ENCODE data around the gene RAB6B. TPM values are rescaled to one million over a fixed set of nuclear protein-coding genes. Genes with fewer than 3 reads are reported as not detected.

RAB6B gene
- polyA plus RNA-seq, 1 experiment, result 2.2 TPM

DNA sequence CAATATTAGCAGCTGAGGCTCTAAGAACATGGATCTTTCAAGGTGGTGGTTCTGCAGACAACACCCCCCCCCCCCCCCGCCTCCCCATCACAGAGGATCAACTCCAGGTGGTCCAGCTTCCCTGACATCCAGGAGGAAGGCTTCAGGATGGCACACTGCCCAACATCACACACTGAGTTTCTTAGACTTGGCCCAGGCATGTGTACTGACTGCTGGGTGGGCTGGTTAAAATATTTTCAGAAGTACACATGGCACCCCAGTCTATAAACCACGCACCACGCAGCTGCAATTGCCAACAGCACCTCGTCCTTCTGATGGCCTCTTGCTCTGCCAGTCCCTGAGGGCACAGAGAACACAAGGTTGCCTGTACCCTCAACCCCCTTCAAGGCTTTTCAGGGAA lies 68.0 kb downstream of the RAB6B start:
- POLR2A ChIA-PET, result no interaction called here

DNA sequence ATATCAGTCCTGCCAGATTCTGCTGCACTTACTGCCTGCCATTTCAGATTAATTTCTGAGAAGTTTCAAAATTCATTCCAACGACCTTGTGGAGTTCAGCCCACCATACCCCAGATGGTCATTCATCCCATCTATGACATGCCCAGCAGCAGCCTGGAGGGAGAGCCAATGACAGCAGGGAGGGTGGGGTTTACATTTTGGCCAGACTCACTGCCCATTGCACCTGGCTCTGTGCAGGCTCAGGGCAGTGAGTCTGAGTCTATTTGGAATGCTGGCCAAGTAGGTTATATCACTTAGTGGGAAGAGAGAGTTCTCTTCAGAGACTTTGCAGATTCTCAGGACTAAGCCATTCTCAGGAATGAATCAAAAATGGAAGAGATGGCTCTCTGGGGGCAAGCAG lies 68.5 kb downstream of the RAB6B start:
- ChIA-PET POLR2A (no interaction called here), CTCF (interaction anchor here (1.4 kb wide), 1 partner anchor 9 kb away, joined by 4 read pairs; no protein-coding TSS in a partner anchor)
- Histone ChIP-seq H3K27me3 (ENCODE audit: control insufficient read depth, insufficient read depth, low read length) (peaks cover 2% of the 10 kb centered on the region), H3K9me3 (ENCODE audit: control insufficient read depth, insufficient read depth, low read length) (no peaks in the 10 kb centered on the region), H3K27ac (ENCODE audit: low read depth, low read length) (no peak overlapping the region), H3K4me3 (ENCODE audit: low read depth, low read length) (no peak overlapping the region)
- no peak for DNase-seq (ENCODE audit: low read depth, low spot score)
- TF ChIP-seq, protein P1, sequence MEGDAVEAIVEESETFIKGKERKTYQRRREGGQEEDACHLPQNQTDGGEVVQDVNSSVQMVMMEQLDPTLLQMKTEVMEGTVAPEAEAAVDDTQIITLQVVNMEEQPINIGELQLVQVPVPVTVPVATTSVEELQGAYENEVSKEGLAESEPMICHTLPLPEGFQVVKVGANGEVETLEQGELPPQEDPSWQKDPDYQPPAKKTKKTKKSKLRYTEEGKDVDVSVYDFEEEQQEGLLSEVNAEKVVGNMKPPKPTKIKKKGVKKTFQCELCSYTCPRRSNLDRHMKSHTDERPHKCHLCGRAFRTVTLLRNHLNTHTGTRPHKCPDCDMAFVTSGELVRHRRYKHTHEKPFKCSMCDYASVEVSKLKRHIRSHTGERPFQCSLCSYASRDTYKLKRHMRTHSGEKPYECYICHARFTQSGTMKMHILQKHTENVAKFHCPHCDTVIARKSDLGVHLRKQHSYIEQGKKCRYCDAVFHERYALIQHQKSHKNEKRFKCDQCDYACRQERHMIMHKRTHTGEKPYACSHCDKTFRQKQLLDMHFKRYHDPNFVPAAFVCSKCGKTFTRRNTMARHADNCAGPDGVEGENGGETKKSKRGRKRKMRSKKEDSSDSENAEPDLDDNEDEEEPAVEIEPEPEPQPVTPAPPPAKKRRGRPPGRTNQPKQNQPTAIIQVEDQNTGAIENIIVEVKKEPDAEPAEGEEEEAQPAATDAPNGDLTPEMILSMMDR (IDR thresholded peaks at IDR 0.05; ENCODE audit: low read depth, low read length), result no peak

More for the DNA sequence above, 68.0 kb downstream of the RAB6B start:
- no peaks in the 10 kb centered on the region for H3K9me3 ChIP-seq (ENCODE audit: control insufficient read depth, insufficient read depth, low read length)
- TF ChIP-seq, protein P1 (IDR thresholded peaks at IDR 0.05; ENCODE audit: low read depth, low read length), result no peak
- DNase-seq (ENCODE audit: low read depth, low spot score), result no peak
- CTCF ChIA-PET, result interaction anchor here (0.8 to 1.4 kb wide), 2 partner anchors 9 to 25 kb away, joined by 3 to 4 read pairs; no protein-coding TSS in a partner anchor
- H3K4me3 ChIP-seq (ENCODE audit: low read depth, low read length), result no peak overlapping the region
- H3K27me3 ChIP-seq (ENCODE audit: control insufficient read depth, insufficient read depth, low read length), result peaks cover 2% of the 10 kb centered on the region
- H3K27ac ChIP-seq (ENCODE audit: low read depth, low read length), result no peak overlapping the region

DNA sequence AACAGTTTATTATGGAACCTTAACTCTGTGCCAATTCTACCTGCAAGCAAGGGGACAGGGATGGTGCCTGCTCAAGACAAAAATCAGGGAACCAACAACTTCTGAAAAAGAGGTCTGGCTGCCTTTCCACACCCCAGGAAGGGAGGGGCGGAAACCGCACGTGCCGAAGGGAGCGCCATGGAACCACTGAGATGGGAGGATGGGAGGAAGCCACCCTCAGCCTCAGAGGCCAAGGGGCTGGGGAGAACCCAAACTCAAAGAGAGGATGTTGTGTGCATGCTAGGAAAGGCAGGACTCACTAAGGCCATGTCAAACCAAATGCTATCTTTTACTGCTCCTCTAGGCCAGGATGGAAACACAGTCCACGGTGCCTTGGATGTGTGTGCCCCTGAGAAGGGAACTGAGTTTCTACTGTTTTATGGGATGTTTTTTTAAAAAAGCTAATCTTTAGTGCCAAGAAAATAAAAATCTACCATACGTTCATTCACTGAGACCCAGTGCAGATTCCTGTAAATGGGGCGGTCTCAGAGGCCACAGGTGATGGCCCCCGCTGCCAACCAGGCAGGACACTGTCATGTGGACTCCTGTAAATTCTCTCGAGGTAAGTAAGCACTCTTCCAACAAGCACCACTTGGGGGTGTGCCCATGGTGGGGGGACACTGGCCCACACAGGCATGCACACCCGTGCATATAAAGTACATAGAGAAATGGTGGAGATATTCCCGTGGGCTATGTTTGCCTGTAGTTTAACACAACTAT lies 69.5 kb downstream of the RAB6B start:
- H3K9me3 ChIP-seq (ENCODE audit: control insufficient read depth, insufficient read depth, low read length), result no peaks in the 10 kb centered on the region
- no peak for DNase-seq (ENCODE audit: low read depth, low spot score)
- H3K27ac ChIP-seq (ENCODE audit: low read depth, low read length), result no peak overlapping the region
- ChIA-PET CTCF (no interaction called here), POLR2A (no interaction called here)
- peaks cover 2% of the 10 kb centered on the region for H3K27me3 ChIP-seq (ENCODE audit: control insufficient read depth, insufficient read depth, low read length)
- H3K4me3 ChIP-seq (ENCODE audit: low read depth, low read length), result no peak overlapping the region
- TF ChIP-seq, protein P1 (IDR thresholded peaks at IDR 0.05; ENCODE audit: low read depth, low read length), result no peak

DNA sequence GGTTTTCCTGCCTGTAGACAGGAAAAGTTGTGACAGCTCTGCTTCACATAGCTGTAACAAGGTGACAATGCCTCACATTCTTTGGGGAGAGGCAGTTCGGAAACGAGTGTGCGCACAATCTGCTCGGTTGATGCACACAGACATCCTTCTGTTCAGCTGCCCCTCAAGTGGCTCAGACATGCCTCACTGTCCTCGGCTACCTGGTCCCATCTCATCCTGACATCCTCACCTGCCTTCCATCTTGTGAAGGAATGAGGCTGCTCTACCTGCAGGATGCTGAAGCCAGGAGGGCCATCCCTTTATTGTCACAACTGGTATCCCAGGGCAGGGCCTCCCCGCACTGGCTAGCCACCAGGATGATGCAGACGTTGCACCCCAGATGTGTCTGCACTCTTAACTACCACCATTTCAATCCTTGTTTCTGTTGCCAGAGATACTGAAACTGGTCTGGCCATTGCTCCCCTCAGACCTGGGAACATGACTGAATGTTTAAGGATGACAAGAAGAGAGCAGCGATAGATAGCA lies 70.7 kb downstream of the RAB6B start:
- CTCF ChIA-PET, result no interaction called here
- TF ChIP-seq, protein P1 (IDR thresholded peaks at IDR 0.05; ENCODE audit: low read depth, low read length), result no peak
- H3K9me3 ChIP-seq (ENCODE audit: control insufficient read depth, insufficient read depth, low read length), result no peaks in the 10 kb centered on the region
- no peak overlapping the region for H3K4me3 ChIP-seq (ENCODE audit: low read depth, low read length)
- no peak for DNase-seq (ENCODE audit: low read depth, low spot score)
- peaks cover 2% of the 10 kb centered on the region for H3K27me3 ChIP-seq (ENCODE audit: control insufficient read depth, insufficient read depth, low read length)
- POLR2A ChIA-PET, result no interaction called here
- no peak overlapping the region for H3K27ac ChIP-seq (ENCODE audit: low read depth, low read length)
